GM21723 (cell line): ENCODE results near the gene PPP1R13B.

Experiments
- ATAC-seq: cut with Tn5 transposase; IDR thresholded peaks from one replicate; pipeline ENCODE4 v1.9.1; 2021; ENCODE audit warnings: mild to moderate bottlenecking, moderate library complexity; ENCODE audit not compliant: unreplicated experiment

PPP1R13B gene

DNA sequence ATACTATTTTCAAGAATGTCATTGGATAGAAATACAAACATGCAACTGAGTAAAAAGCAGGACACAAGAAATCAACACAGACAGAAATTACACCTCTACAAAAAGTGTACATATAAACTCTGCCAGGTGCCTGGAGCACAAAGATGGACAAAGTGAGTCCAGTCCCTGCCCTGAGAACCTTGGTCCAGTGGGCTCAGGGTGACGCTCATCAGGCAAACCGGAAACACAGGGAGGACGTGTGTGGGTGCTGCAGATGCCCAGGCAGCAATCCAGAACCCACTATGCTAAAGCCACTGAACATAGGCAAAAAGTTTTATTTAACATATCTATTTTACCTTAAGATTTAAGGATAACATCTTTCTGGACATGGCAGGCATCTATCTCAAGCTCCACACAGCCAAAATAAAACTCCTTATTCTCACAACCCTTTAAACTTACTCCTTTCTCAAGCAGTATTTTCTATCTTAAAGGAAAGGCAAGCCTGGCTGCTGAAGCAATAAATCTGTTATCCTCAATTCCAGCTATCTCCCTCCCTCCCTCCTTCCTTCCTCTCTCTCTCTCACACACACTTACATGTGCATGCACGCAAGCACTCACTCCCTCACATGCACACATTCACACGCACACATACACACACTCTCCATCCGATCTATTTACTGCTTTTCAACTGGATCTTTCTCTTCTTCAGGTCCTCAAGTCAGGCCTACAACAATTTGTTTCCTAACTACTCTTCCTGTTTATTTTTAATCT is 10.2 kb downstream of the PPP1R13B start:
- no peak for ATAC-seq

DNA sequence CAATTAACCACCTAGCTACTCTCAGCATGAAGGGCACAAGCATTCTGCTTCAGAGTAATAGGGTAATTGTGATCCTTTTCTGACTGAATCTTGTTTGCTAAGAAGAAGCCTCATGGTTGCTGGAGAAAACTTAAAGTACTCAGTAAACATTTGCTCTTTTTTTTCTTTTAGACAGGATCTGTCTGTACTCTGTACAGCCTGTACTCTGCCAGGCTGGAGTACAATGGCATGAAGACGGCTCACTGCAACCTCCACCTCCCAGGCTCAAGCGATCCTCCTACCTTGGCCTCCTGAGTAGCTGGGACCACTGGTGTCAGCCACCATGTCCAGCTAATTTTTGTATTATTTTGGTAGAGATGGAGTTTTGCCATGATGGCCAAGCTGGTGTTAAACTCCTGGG is 12.4 kb downstream of the PPP1R13B start:
- no peak for ATAC-seq

DNA sequence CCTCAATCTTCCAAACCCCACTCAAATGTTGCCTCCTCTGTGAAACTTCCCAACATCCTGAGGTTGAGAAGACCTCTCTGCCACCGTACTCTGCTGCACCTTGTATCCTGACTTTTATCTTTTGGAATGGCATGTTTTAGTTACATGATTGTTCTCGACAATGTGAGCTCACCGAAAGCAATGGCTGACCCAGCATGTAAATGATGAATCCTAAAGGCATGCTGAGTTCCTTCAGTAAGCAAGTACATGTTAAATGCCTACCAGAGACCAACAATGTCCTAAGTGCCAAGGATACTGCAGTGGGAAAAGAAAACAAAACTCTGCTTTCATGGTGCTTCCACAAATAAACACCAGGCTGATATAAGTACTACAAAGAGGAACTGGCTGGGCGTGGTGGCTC is 13.7 kb downstream of the PPP1R13B start:
- no peak for ATAC-seq

DNA sequence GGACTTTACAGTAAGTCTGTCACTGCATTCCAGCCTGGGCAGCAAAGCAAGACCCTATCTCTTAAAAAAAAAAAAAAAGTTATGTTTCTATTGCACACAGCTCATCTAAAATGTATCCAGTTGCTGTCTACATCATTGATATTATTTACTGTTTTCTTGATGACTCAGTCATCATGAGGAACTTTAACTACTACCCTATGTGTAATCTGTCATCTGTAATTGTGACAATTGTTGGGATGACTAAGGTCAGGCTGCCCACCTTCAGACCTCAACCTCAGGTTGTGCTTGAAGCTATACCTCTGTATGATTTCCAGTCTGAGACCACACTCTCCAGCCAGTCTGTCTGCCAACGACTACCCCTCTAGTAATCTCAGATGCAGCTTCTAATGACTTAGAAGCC is 15.3 kb downstream of the PPP1R13B start:
- no peak for ATAC-seq

DNA sequence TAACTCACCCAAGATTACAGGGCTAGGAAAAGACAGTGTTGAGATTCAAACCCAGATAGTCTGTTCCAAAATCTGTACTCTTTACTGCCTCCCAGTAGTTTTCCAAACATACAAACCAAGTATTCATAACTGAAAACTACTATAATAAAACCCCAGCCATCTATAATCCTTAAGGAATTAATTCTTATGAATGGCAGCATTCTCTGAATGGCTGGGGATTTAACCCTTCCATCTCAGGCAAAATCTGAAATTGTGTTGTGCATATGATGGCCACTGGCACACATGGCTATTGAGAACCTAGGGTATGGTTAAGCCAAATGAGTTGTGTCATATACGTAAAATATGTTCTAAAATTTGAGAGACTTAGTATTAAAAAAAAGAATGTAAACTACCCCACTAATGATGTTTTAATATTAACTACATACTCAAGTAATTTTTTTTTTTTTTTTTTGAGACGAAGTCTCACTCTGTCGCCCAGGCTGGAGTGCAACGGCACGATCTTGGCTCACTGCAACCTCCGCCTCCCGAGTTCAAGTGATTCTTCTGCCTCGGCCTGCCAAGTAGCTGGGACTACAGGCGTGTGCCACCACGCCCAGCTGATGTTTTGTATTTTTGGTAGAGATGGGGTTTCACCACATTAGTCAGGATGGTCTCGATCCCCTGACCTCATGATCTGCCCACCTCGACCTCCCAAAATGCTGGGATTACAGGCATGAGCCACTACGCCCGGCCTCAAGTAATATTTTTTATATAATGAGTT is 16.7 kb downstream of the PPP1R13B start:
- ATAC-seq = no peak

DNA sequence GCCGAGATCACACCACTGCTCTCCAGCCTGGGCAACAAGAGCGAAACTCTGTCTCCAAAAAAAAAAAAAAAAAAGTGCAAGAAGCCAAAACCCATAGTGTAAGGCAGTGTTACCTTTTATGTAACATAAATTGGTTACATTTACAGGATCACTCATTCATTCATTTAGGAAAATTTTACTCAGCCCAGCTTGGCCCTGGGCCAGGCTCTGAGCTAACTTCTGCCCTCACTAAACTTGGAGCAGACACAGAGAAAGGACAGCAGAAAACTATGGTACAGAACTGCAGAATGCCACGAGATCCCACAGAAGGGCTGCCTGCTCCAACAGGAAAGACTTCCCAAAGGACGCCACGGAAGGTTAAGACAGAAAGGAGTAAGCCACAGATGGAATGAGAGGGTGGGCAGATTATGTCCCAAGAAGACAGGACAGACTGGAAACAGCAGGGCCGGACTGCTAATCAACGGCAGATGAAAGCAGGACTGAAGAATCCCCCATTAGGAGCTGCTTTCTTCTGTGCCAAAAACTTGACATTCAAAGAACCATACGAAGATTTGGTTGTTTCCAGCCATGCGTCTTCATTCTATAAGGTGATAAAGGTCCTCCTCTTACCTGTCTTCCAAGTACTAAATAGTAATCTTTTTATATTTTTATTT is 18.9 kb downstream of the PPP1R13B start:
- ATAC-seq = no peak

DNA sequence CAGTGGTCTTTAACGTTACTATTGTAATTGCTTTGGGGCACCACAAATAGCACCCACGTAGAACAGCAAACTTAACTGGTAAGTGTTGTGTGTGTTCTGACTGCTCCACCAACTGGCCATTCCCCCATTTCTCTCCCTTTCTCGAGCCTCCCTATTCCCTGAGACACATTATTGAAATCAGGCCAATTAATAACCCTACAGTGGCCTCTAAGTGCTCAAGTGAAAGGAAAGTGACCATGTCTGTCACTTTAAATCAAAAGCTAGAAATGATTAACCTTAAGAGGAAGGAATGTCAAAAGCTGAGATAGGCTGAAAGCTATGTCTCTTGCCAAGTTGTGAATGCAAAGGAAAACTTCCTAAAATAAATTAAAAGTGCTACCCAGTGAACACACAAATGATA is 22.3 kb downstream of the PPP1R13B start:
- no peak for ATAC-seq

DNA sequence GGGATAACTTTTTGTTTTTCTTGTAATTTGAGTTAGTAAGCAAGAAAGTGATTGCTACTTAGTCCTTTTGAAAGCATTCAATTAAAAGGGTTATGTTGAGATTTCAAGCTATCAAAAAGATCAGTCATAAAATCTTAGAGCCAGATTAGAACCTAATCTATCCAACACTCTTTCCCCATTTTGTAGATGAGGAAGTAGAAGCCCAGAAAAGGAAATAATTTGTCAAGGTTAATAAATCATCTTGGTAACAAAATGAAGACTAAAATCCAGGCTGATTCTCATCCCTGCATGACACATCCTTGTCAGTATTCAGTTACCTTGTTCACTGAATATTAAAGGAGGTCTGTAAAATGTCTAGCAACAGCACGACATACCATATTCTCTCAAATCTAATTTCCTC is 26.5 kb downstream of the PPP1R13B start:
- no peak for ATAC-seq

DNA sequence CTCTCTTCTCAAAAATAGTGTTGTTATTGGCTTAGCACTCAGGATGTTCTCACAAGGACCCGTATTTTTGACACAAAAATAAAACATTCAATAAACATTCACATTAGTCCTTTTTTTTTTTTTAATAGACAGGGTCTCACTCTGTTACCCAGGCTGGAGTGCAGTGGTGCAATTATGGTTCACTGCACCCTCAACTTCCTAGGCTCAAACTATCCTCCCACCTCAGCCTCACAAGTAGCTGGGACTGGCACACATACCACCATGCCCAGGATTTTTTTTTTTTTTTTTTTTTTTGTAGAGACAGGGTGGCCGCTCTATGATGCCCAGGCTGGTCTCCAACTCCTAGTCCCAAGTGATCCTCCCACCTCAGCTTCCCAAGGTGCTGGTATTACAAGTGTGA is 27.0 kb downstream of the PPP1R13B start:
- ATAC-seq = no peak

DNA sequence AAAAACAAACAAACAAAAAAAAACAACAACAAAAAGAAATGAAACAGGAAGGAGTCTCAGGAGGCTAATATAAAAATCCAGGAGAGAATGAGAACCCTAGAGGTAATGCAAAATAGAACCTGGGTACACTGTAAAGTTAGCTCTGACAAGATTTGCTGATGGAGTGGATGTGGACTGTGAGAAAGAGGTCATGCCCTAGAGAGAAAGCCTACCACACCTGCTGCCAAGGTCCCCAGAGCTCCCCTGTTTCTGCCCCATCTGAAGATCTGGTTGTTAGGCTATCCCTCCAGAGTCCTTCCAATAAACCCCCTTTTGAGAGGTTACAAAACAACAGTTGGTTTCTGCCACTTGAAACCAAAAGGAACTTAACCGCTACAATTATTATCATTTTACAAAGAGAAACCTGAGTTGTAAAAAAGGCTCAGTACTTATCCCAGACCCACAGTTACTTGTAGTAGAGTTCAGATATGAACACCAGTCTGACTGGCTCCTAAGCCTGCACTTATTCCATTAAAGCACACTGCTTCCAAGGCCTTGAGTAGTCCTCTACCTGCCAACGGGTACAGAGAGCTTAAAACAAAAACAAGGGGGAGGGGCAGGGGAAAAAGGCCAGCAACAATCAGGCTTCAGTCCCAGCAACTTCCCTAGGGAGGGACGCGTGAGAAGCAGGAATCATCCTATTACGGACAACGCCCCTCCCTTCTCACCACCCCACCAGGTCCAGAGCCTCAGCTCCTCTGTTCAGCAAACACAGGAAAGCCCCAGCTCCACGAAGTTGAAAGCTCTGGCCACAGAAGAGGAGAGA is 27.7 kb downstream of the PPP1R13B start:
- no peak for ATAC-seq

DNA sequence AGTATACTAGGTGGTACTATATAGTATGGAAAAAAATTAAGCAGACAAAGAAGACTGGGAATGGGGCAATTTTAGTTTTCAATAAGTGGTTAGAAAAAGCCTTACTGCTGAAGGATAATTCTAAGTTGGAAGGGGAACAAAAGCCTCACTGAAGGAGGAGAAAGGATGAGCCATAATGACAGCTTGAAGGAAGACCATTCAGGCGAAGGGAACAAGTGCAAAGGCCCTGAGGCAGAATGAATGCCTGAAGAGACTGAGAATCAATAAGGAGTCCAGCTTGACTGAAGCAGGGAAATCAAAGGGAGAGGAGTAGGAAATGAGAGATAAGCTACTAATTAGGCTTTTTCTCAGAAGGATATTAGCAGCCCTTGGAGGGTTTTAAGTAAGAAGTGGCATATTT is 28.5 kb downstream of the PPP1R13B start:
- no peak for ATAC-seq

DNA sequence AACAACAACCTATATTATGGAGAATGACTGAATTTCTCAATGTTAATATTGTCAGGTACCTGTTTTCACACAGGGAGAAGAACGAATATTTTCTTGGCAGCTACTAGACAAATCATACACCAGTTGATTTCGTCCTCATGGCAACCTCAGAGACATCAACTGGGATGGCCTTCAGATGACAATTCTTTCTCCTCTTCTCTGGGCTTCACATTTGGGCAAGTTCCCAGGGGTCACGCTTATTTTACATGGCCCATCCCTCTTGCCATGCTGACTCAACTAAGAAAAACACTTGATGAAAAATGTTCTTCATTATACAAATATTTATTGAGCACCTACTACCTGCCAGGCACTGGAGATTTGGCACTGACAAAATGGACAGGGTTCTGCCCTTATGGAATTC is 29.0 kb downstream of the PPP1R13B start:
- no peak for ATAC-seq

DNA sequence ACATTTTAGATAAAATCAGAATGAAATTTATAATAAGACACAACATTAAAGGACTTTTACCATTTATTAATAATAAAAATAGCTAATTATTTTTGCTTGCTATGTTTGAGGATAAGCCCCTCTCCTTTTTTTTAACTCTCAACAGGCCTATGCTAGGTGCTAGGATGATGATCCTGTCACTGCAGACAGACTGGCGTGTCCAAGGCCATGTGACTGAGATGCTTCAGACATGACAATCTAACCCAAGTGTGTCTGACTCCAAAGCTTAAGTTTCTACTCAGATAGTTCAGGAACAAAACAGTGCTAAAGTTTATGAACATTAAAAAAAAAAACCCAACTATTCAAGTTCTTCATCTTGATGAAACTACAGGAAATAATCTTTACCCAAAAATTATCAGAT is 29.8 kb downstream of the PPP1R13B start:
- ATAC-seq = no peak

DNA sequence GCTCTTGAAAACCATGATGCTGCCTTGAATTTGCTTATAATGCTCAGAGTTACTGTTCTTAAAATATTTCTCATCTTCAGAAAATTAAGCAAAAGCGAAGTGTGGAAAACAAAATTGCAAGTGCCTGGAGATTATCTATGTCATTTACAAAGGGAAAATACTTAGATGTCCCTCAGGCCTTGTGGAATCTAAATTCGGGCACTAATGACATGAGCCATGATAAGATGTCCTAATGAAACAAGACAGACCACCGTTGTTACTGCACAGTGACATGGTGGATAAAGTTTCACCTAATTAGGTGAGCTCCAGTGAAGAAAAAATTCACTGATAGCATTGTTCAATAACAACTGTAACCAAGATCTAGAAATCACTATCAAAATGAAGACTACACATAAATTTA is 30.4 kb downstream of the PPP1R13B start:
- ATAC-seq = no peak

DNA sequence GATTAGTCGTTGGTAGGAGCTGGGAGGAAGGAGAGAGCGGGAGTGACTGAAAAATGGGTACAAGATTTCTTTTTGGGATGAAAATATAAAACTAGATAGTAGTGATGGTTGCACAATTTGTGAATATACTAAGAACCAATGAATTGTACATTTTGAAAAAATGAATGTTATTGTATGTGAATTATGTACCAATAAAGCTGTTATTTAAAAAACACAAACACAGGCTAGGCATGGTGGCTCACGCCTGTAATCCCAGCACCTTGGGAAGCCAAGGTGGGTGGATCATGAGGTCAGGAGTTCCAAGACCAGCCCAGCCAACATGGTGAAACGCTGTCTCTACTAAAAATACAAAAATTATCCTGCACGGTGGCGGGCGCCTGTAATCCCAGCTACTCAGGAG is 32.1 kb downstream of the PPP1R13B start:
- no peak for ATAC-seq

DNA sequence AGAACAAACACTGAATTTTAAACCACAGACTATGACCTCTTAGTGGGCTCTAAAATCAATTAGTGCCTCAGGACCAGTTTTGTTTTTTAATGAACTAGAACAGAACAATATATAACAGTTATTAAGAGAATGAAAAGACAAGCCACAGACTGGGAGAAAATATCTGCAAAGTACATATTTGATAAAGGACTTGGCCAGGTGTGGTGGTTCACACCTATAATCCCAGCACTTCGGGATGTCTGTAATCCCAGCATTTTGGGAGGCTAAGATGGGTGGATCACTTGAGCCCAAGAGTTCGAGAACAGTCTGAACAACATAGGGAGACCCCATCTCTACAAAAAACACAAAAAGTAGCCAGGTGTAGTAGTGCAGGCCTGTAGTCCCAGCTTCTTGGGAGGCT is 36.2 kb downstream of the PPP1R13B start:
- ATAC-seq = no peak

DNA sequence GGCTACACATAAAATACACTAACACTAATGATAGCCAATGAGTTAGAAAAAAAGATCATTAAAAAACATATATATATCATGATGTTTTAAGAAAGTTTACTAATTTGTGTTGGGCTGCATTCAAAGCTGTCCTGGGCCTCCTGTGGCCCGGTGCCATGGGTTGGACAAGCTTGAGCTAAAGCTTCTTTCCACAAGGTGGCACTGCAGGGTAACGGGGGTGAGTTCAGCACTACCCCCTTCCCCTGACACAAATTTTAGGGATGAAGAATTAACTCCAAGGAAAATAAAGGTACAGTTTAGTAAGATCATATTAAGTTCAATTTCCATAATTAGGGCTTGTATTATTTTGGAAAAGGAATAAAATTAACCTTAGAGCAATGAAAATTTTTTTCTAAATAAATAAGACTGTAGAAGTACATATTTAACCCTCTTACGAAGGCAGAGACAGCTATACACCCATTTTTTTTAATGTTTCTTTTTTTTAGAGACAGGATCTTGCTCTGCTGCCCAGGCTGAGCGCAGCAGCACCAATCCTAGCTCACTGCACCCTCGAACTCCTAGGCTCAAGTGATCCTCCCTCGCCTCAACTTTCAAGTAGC is 38.9 kb downstream of the PPP1R13B start:
- no peak for ATAC-seq

DNA sequence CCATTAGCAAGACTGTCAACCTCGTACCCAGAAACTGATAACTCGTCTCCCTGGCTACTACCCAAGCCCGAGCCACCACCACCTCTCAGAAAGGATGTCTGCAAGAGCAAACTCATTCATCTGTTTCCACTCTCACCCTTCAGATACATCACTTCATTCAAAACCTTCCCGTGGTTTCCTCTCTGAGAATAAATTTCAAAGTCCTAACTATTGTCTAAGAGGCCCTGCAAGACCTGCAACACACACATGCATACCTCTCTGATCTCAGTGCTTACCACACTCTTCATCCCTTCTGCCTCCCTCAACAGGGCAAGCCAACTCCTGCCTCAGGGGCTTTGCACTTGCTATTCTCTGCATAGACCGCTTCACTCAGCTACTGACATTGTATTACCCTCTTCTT is 40.6 kb downstream of the PPP1R13B start:
- ATAC-seq = no peak

DNA sequence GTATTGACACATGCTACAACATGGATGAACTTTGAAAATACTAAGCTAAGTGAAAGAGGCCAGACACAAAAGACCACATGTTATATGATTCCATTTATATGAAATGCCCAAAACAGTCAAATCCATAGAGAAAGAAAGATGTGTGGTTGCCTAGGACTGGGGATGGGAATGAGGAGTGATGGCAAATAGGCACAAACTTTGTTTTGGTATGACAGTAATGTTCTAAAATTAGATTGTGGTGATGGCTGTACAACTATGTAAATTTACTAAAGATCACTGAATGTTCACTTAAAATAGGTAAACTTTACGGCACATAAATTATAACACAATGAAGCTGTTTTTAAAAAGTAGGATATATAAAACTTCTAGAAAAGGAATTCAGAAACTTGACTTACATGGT is 41.7 kb downstream of the PPP1R13B start:
- ATAC-seq = no peak

DNA sequence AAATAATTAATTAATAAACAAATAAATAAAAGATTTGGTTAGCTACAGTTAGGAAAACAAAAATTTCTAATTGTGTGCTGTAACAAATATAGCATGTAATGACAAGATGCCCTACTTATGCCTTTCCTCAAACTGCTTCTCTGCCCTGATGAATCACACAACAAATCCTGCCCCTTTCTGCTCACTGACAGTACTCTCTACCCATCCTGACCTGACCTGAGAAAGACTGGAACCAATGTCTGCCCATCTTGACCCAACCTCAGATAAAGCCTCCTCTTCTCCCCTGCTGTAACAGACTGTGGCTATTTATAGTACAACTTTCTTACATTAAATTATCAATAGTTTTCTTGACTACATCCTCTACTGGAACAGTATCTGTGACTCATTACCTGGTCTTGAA is 43.7 kb downstream of the PPP1R13B start:
- no peak for ATAC-seq

DNA sequence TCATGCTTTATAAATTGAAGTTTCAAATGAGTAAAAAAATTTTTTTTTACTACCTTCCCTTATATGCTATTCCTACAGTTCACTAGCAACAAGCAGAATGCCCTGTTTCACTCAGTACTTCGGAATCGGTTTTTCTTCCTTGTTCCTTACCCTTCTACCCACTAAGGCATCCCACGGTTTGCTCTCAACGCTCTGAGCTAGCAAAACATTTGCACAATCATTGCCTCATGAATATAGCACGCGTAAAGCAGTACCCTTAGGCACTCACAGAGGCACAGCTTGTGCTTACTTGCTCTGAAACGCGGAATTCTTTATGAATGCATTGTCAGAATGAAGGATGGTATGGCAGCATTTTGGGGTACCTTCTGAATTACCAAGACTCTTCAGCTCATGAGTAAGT is 45.0 kb downstream of the PPP1R13B start:
- ATAC-seq = no peak
